GM12892 (cell line): ENCODE data around the gene TFAP2A. TPM values are rescaled to one million over a fixed set of nuclear protein-coding genes. Genes with fewer than 3 reads are reported as not detected.

ENCODE experiments used
- DNase-seq: peaks from one replicate; pipeline ENCODE4 v3.0.0; 2011; ENCODE audit not compliant: insufficient read length
- FAIRE-seq: peaks from 2 replicates; lab custom pipeline; 2011; peaks lifted over from hg19 to GRCh38; lab: Jason Lieb, UNC
- POLR2A ChIP-seq: IDR thresholded peaks from 2 replicates; pipeline ENCODE4 v1.6.1; 2011; ENCODE audit warnings: low read depth, low read length, control low read depth
- POLR2AphosphoS5 ChIP-seq: IDR thresholded peaks from 2 replicates; pipeline ENCODE4 v1.6.1; 2011; ENCODE audit warnings: low read depth, low read length, control low read depth
- TAF1 ChIP-seq: IDR thresholded peaks from 2 replicates; pipeline ENCODE4 v1.6.1; 2011; ENCODE audit warnings: low read depth, mild to moderate bottlenecking, control low read depth, low read length, borderline replicate concordance
- polyA plus RNA-seq: library from polyadenylated mRNA; unstranded; fragments of >200 nt; gene quantifications from one replicate; pipeline ENCODE4 v1.2.1, GENCODE V29; 2012; ENCODE audit warnings: missing spikeins, inconsistent platforms; ENCODE audit not compliant: missing spikeins

The TFAP2A gene
- polyA plus RNA-seq: 1.5 TPM

DNA sequence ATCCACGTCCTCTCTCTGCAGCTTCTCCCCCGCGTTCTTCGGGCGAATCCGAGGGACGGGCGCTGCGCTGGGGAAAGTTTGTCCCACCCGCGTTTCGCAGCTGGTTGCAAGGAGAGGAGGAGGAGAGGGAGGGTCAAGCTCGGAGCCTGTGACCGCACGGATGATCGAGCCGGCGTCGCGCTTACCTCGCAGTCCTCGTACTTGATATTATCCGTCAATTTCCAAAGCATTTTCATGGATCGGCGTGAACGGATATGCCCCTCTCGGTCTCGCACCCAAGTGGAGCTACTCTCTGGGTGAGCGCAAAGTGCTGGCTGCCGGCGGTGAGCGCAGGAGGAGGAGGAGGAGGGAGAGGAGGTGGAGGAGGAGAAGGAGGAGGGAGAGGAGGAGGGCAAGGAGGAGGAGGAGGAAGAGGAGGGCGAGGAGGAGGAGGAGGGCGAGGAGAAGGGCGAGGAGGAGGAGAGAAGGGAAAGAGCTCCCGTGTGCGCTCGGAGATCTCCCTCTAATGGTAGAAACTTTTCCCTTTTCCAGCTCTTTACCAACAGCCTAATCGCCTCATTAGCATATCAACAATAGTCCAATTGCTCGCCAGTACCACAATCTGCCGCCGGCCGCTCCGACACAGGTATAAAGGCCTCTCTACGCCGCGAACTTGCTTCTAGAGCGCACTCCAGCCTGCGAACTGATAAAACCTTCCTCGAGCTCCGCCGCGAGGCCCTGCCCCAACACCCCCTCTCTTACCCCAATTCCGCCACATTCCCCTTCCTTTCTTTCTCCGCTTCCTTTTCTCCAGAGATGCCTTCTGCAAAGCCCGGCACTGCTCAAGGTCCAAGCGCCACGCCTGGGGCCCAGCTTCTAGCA lies at the start of gene TFAP2A:
Gene TFAP2A (minus strand): TSS at position 319 of the 861 bp plus-strand sequence. CDS start 83 bp downstream, at position 236.
- FAIRE-seq: peak; percentile 21
- no peak for DNase-seq
- TF ChIP-seq POLR2A: no peak
- no peak for TF ChIP-seq TAF1

DNA sequence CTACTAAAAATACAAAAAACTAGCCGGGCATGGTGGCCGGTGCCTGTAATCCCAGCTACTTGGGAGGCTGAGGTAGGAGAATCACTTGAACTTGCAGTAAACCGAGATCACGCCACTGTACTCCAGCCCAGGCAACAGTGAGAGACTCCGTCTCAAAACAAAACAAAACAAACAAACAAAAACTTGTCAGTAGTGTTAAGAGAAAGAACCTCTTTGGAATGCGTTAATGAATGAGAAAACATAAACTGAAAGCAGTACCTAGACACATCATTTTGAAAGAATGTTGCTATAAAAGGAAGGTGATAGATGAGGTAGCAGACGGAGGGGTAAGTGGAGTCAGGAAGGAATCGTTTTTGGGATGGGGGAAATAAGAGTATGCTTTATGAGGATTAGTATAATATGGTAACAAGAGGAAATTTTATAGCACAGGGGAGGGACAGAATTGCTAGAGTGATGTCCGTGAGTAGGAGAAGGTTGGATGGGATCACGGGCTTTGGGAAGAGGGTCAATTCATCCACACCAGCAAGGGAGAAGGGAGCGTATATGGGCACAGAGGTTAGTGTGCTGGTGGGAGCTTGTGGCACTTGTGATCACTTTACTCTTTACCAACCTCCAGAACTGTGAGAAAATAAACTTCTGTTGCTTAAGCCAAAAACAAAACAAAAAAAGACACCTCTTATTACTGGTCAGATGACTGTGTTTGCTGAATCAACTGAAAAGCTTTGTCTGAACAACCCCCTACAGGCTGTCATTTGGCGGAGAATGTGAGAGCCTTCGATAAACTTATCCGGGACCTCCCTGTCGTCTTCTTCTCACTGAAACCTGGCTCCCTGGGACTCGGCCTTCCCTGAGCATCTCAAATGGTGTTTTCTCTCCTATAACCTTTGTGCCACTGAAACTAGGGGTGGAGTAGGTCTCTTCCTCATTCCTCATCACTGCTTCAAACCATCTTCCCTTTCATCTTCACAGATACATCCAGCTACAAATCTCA lies 48.9 kb upstream of the TFAP2A start:
- peak; percentile 70 for FAIRE-seq
- no peak for DNase-seq

DNA sequence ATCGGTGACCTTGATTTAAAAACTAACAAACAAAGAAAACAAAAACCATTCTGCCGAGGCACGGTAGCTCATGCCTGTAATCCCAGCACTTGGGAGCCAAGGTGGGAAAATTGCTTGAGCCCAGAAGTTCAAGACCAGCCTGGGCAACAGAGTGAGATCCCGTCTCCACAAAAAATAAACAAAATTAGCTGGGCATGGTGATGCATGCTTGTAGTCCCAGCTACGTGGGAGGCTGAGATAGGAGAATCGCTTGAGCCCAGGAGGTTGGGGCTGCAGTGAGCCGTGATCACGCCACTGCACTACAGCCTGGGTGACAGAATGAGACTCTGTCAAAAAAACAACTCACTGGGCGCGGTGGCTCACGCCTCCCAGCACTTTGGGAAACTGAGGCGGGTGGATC lies 48.2 kb upstream of the TFAP2A start:
- DNase-seq: no peak
- TF ChIP-seq POLR2A (no peak), POLR2AphosphoS5 (no peak), TAF1 (no peak)
- no peak for FAIRE-seq

More for the DNA sequence above, 48.9 kb upstream of the TFAP2A start:
- TF ChIP-seq POLR2A (no peak), TAF1 (no peak), POLR2AphosphoS5 (no peak)

DNA sequence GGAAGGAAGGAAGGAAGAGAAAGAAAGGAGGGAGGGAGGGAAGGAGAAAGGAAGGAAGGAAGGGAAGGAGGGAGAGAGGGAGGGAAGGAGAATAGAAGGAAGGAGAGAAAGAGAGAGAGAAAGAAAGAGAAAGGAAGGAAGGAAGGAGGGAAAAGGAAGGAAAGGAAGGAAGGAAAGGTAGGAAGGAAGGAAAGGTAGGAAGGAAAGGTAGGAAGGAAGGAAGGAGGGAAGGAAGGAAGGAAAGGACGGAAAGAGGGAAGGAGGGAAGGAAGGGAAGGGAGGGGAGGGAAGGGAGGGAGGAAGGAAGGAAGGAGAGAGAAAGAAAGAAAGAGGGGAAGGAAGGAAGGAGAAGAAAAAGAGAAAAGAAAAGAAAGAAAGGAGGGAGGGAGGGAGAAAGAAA lies 47.0 kb upstream of the TFAP2A start:
- DNase-seq: no peak
- no peak for TF ChIP-seq TAF1
- TF ChIP-seq POLR2AphosphoS5: no peak
- no peak for TF ChIP-seq POLR2A
- FAIRE-seq: no peak

DNA sequence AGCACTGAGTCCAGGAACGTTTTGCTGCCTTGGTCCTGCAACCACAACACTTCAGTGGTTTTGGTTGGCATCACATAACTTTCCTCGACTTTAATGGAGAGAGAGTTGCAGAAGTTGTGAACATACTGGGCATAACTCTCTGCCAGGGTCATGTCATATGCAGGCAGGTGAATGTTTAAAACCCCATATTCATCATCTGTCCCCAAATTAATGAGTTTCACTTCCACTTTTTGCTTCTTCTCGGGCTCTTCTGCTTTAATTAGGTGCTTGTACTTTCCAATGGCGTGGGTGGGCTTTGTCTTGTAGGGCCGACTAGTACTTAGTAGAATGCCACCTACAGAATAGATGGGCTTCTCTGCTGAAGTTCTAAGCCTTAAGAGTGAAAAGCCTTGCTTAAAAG lies 45.2 kb upstream of the TFAP2A start:
- peak; percentile 32 for DNase-seq
- FAIRE-seq: peak; percentile 88
- no peak for TF ChIP-seq POLR2AphosphoS5
- TF ChIP-seq POLR2A: no peak
- TF ChIP-seq TAF1: no peak

DNA sequence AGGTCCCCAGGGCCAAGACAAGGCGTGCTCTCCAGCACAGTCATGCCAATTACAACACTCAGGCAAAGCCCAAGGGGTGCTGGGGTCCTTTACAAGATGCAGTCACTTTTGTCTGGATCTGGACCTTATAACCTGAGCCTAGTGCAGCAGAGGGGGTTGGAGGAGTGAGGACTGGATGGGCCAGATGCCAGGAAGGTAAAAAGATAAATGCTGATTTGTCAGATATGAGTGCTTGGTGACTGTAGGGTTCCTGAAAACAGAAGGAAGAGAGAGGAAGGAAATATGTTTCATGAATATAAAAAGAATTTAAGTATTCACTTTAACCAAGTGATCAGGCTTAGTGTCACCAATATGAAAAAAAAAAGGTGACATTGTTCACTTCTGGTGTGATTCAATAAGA lies 43.4 kb upstream of the TFAP2A start:
- TF ChIP-seq TAF1 (no peak), POLR2AphosphoS5 (no peak), POLR2A (no peak)
- DNase-seq (no peak), FAIRE-seq (no peak)

GRCh38 chr6:10453596-10453995 lies 38.7 kb upstream of the TFAP2A start:
- DNase-seq: no peak
- TF ChIP-seq POLR2A (no peak), TAF1 (no peak), POLR2AphosphoS5 (no peak)
- no peak for FAIRE-seq

DNA sequence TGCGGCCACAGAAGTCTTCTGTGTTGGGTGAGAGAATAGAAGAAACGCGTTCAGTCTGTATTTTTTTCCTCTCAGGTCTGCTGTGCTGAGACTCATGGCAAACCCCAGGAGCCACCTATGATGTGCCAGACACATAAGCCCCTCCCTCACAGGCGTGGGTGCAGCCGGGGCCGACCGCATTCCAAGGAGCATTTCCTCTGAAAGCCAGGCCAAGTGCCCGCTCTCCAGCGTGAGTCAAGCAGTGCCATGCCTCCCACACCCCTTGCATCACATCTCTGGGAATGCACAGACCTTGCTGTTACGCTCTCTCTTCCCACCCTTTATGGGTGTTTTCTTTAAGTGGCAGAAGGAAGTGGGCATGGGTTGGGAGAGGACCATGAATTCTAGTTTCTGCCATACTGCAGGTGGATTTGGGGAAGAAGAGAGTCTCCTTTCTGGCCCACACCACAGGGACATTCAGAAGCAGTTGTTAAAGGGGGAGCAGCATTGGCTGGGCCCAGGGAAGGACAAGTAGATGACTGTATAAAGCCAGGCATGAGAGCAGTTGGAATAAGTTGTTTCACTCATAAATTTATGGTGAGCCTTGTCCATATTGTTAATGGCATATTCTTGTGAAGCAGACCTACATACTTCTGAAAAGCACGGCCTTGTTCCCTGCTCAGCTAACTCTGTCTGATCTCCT lies 37.1 kb upstream of the TFAP2A start:
- TF ChIP-seq POLR2AphosphoS5 (no peak), TAF1 (no peak), POLR2A (no peak)
- DNase-seq (no peak), FAIRE-seq (no peak)

- TF ChIP-seq POLR2AphosphoS5: no peak
- no peak for TF ChIP-seq TAF1
- TF ChIP-seq POLR2A: no peak
Observed at GRCh38 chr6:10451394-10451793, 36.5 kb upstream of the TFAP2A start.

GRCh38 chr6:10449751-10450150 lies 34.9 kb upstream of the TFAP2A start:
- DNase-seq: no peak
- FAIRE-seq: no peak
- TF ChIP-seq POLR2A: no peak
- TF ChIP-seq POLR2AphosphoS5: no peak
- no peak for TF ChIP-seq TAF1

More at GRCh38 chr6:10451394-10451793, 36.5 kb upstream of the TFAP2A start:
- no peak for FAIRE-seq
- no peak for DNase-seq

GRCh38 chr6:10448096-10448495 lies 33.2 kb upstream of the TFAP2A start:
- DNase-seq (no peak), FAIRE-seq (peak; percentile 73)
- TF ChIP-seq TAF1: no peak
- TF ChIP-seq POLR2AphosphoS5: no peak
- TF ChIP-seq POLR2A: no peak

- TF ChIP-seq POLR2A (no peak), POLR2AphosphoS5 (no peak), TAF1 (no peak)
- DNase-seq: no peak
- FAIRE-seq: no peak
Observed at GRCh38 chr6:10446548-10446947, 31.7 kb upstream of the TFAP2A start.
